GM23248 (cell line): Measurements from ENCODE around the gene COL1A2.

Experiments used
- EZH2 ChIP-seq: fragments of 200-600 bp; sonication (generic); IDR thresholded peaks from 2 replicates; pipeline ENCODE4 v1.6.1; 2018; ENCODE audit warnings: antibody characterized with exemption, mild to moderate bottlenecking; ENCODE audit not compliant: insufficient read depth, poor library complexity, severe bottlenecking
- EZH2phosphoT487 ChIP-seq: fragments of 200-600 bp; sonication (generic); IDR thresholded peaks from 2 replicates; pipeline ENCODE4 v1.6.1; 2018; ENCODE audit warnings: antibody characterized with exemption, moderate library complexity, mild to moderate bottlenecking, low read depth; ENCODE audit not compliant: insufficient read depth

DNA sequence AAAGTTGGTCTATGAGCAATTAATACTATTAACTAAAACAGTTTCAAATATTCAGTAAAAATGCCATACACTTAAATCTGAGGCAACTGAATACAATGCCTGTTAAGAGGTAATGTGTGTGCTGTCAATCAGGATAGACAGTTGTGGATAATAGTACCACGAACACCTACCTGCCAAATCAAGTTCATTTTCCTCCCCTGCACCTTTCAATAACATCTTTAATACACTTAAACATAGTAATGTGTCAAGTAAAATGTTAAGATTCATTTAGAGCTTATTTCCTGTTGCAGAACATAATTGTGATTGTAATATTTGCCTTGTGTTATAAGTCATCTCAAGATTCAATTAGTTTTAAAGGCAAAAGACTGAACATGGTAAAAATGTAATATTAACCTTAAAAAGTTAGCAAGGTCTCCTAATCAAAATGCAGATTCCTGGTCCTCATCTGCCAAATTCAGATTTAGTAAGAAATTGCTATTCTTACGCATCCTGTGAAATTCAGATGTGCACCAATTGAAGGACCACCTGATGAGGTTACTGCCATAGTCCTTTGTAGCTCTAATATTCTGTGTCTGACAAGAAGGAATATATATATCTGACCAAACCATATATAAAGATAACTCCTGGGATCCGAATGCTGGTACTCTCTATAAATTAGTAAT lies 37.1 kb downstream of the COL1A2 start:
- TF ChIP-seq EZH2 (no peak), EZH2phosphoT487 (no peak)
